ENCODE measurements around the gene ABCA6. TPM values are rescaled to one million over a fixed set of nuclear protein-coding genes. Genes with fewer than 3 reads are reported as not detected.

ABCA6 gene
- total RNA-seq, 2 experiments from 2014 or later: 5.2 to 26.5 TPM

DNA sequence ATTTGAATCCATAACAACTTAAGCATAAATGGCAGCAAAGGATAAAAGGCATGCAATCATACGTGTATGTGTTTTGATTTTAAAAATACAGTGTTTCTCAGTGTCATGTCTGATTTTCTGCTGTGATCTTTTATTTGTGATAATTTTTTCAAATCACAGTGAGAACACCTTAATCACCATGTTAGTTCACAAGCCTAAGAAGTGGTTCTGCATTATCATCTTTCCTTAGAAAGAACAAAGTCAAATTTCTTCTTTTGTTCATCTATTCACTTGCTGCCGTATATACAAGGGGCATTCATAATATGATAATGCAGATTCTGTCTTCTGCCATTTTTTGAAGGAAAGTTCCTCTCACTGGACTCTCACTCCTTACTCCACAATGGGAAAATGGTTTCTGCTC, 47.7 kb downstream of the ABCA6 start:
- no peak for TF ChIP-seq CTCF (conservative IDR thresholded peaks at IDR 0.05; ENCODE audit: low read length)
- TF ChIP-seq EZH2phosphoT487 (IDR thresholded peaks at IDR 0.05; ENCODE audit: borderline replicate concordance, low read depth, low read length): no peak
- 0 out of 2 replicates have a peak overlapping the region, but pooled peaks have one; percentile 0 for H3K4me2 ChIP-seq (ENCODE audit: low read length)
- DNase-seq (ENCODE audit: low spot score): no peak
- H4K20me1 ChIP-seq (ENCODE audit: insufficient read depth, low read length): no peaks in the 10 kb centered on the region
- BruUV-seq (replicated peaks): no TSS peak
- no peaks in the 10 kb centered on the region; the same call in 1 of the 2 replicates for H3K9me3 ChIP-seq (ENCODE audit: low read length)
- H3K36me3 ChIP-seq (ENCODE audit: insufficient read depth, low read length): no peaks in the 10 kb centered on the region
- H3K4me1 ChIP-seq (ENCODE audit: insufficient read depth, low read length, poor library complexity, severe bottlenecking): peaks cover 37% of the 10 kb centered on the region
- peak overlapping the region; percentile 79 for H2AFZ ChIP-seq (ENCODE audit: low read length)
- ChIA-PET CTCF (ENCODE audit: unreplicated experiment) (no interaction called here), POLR2A (interaction anchor here (0.5 to 1.9 kb wide), 4 partner anchors 8 to 596 kb away, joined by 3 to 6 read pairs (median 5); no protein-coding TSS in a partner anchor)
- no peaks in the 10 kb centered on the region for H3K9me2 ChIP-seq (ENCODE audit: insufficient read depth, low read length)
- H3K4me3 ChIP-seq (ENCODE audit: low read depth, low read length, poor library complexity, severe bottlenecking): no peak overlapping the region
- intact Hi-C loops (cut with micrococcal nuclease; ENCODE audit: unreplicated experiment): no loop called here
- no peaks in the 10 kb centered on the region for H3K79me2 ChIP-seq (ENCODE audit: insufficient read depth, low read depth, low read length)
- H3K27ac ChIP-seq (ENCODE audit: low read depth, low read length, poor library complexity, severe bottlenecking): no peak overlapping the region

- Histone ChIP-seq H3K4me2 (ENCODE audit: low read length) (peak overlapping the region; percentile 46), H3K4me3 (ENCODE audit: low read depth, low read length, poor library complexity, severe bottlenecking) (peak overlapping the region; percentile 25), H3K36me3 (ENCODE audit: insufficient read depth, low read length) (no peaks in the 10 kb centered on the region), H3K27ac (ENCODE audit: low read depth, low read length, poor library complexity, severe bottlenecking) (peak overlapping the region; percentile 54), H3K9me2 (ENCODE audit: insufficient read depth, low read length) (no peaks in the 10 kb centered on the region), H3K79me2 (ENCODE audit: insufficient read depth, low read depth, low read length) (no peaks in the 10 kb centered on the region), H4K20me1 (ENCODE audit: insufficient read depth, low read length) (no peaks in the 10 kb centered on the region), H3K4me1 (ENCODE audit: insufficient read depth, low read length, poor library complexity, severe bottlenecking) (peaks cover 32% of the 10 kb centered on the region), H3K9me3 (ENCODE audit: low read length) (no peaks in the 10 kb centered on the region; the same call in 1 of the 2 replicates), H2AFZ (ENCODE audit: low read length) (peak overlapping the region; percentile 79)
- peak; percentile 85 for DNase-seq (ENCODE audit: low spot score)
- ChIA-PET CTCF (ENCODE audit: unreplicated experiment) (no interaction called here), POLR2A (interaction anchor here (0.5 to 1.9 kb wide), 5 partner anchors 9 to 596 kb away, joined by 3 to 6 read pairs (median 5); no protein-coding TSS in a partner anchor)
- BruUV-seq (replicated peaks): no TSS peak
- TF ChIP-seq CTCF (conservative IDR thresholded peaks at IDR 0.05; ENCODE audit: low read length) (no peak), EZH2phosphoT487 (IDR thresholded peaks at IDR 0.05; ENCODE audit: borderline replicate concordance, low read depth, low read length) (no peak)
- intact Hi-C loops (cut with micrococcal nuclease; ENCODE audit: unreplicated experiment): no loop called here
These were observed 48.4 kb downstream of the ABCA6 start for GRCh38 chr17:69093279-69093789.

DNA sequence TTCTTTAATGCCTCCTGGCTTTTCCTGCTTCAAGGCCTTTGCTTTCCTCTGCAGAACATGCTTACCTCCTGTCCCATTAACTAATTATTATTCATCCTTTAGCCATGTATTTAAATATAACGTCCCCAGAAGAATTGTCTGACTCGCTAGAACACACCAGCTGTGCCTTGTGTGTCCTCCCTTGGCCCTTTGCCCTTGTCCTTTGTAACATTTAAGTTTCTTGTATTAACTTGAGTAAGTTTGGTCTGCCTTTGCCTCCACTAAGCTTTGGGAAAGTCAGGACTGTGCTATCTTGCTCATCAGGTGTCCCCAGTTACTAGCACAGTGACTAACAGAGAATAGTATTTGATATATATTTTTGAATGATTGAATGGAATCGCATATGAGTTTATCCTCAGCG, 51.3 kb downstream of the ABCA6 start:
- CTCF ChIA-PET (ENCODE audit: unreplicated experiment): no interaction called here
- H2AFZ ChIP-seq (ENCODE audit: low read length): no peak overlapping the region

More for the DNA sequence above, 51.3 kb downstream of the ABCA6 start:
- intact Hi-C loops (cut with micrococcal nuclease; ENCODE audit: unreplicated experiment): no loop called here
- Histone ChIP-seq H3K9me2 (ENCODE audit: insufficient read depth, low read length) (no peaks in the 10 kb centered on the region), H4K20me1 (ENCODE audit: insufficient read depth, low read length) (no peaks in the 10 kb centered on the region), H3K79me2 (ENCODE audit: insufficient read depth, low read depth, low read length) (no peaks in the 10 kb centered on the region), H3K36me3 (ENCODE audit: insufficient read depth, low read length) (no peaks in the 10 kb centered on the region), H3K27ac (ENCODE audit: low read depth, low read length, poor library complexity, severe bottlenecking) (no peak overlapping the region), H3K9me3 (ENCODE audit: low read length) (no peaks in the 10 kb centered on the region; the same call in 1 of the 2 replicates), H3K4me2 (ENCODE audit: low read length) (no peak overlapping the region), H3K4me3 (ENCODE audit: low read depth, low read length, poor library complexity, severe bottlenecking) (no peak overlapping the region), H3K4me1 (ENCODE audit: insufficient read depth, low read length, poor library complexity, severe bottlenecking) (peaks cover 23% of the 10 kb centered on the region)
- no peak for DNase-seq (ENCODE audit: low spot score)
- BruUV-seq (replicated peaks): no TSS peak
- POLR2A ChIA-PET: interaction anchor here (0.9 to 2.1 kb wide), 3 partner anchors 10 to 17 kb away, joined by 3 to 7 read pairs (median 4); no protein-coding TSS in a partner anchor
- no peak for TF ChIP-seq EZH2phosphoT487 (IDR thresholded peaks at IDR 0.05; ENCODE audit: borderline replicate concordance, low read depth, low read length)
- TF ChIP-seq CTCF (conservative IDR thresholded peaks at IDR 0.05; ENCODE audit: low read length): no peak
